HG02943 (cell line): Measurements from ENCODE around the gene CASS4.
A peak's percentile ranks its signal among the peaks of the same experiment; 100 is the strongest.
"Not testable (repeated sequence)": the region's sequence is repeated elsewhere in the genome, so short reads cannot be mapped to it uniquely, and the experiment has no call there.

Experiments used
- ATAC-seq: cut with Tn5 transposase; IDR thresholded peaks from one replicate; pipeline ENCODE4 v1.9.1; 2021; ENCODE audit warnings: mild to moderate bottlenecking, low read depth, moderate library complexity; ENCODE audit not compliant: unreplicated experiment

Gene CASS4, protein sequence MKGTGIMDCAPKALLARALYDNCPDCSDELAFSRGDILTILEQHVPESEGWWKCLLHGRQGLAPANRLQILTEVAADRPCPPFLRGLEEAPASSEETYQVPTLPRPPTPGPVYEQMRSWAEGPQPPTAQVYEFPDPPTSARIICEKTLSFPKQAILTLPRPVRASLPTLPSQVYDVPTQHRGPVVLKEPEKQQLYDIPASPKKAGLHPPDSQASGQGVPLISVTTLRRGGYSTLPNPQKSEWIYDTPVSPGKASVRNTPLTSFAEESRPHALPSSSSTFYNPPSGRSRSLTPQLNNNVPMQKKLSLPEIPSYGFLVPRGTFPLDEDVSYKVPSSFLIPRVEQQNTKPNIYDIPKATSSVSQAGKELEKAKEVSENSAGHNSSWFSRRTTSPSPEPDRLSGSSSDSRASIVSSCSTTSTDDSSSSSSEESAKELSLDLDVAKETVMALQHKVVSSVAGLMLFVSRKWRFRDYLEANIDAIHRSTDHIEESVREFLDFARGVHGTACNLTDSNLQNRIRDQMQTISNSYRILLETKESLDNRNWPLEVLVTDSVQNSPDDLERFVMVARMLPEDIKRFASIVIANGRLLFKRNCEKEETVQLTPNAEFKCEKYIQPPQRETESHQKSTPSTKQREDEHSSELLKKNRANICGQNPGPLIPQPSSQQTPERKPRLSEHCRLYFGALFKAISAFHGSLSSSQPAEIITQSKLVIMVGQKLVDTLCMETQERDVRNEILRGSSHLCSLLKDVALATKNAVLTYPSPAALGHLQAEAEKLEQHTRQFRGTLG

DNA sequence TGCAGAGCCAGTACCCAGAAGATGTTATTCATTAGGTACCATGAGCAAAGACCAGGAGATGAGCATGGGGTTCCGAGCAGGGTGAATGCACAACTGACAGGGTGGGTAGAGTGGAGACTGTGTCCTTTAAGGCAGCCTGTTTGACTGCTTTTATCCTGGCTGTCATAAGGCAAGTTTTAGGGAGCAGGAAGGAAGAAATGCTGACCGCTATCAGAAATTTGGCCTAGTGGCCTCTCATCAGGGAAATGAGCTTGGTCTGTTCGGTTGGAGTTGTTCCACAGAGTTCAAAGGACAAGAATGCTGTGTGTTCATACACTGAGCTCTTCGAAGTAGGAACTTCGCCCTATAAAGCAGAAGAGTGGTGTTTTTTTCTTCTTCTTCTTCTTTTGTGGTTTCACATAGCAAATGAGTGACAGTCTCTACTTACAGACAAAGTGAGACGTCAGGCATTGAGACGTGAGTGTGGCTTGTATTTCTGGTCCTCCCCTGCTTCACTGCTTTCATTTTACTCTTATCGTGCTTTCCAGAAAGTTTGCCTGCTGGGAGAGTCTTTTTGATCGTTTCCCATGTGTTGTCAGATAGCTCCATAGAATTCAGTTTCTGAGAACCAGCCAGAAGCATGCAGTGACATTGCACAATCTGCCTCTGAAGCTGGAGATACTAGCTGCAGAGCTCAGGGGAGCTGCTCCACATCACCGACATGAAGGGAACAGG lies at the start of gene CASS4:
Gene CASS4, plus strand, starts transcription at position 502 of the 714 bp plus-strand sequence. Its CDS starts 199 bp downstream, at position 701.
- ATAC-seq = peak; percentile 74

DNA sequence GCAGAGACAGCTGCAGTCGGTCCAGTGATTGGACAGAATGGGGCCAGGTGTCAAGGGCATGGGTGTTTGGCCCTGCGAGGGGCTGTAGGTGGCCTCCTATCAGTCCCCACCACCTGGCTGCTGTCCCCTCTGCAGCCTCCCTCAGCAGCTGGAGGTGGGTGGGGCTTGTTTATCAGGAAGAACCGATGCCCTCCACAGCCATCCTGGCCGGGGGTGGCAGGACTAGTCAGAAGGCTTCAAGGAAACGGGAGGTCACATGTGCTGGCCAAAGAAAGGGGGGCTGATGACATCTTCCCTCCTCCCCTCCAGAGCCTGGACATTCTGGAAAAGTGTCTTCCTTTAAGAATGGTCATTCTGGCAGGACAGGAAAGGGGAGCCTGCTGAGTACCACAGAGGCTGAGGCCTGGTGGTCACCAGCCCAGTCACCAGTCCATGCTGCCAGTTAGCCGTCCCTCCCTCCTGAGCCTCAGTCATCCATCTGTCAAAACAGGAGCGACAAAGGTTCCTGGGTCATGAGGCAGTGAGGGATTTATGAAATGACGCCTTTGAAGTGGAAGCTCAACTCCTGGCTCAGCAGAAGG lies 49.1 kb upstream of the CASS4 start:
- no peak for ATAC-seq

DNA sequence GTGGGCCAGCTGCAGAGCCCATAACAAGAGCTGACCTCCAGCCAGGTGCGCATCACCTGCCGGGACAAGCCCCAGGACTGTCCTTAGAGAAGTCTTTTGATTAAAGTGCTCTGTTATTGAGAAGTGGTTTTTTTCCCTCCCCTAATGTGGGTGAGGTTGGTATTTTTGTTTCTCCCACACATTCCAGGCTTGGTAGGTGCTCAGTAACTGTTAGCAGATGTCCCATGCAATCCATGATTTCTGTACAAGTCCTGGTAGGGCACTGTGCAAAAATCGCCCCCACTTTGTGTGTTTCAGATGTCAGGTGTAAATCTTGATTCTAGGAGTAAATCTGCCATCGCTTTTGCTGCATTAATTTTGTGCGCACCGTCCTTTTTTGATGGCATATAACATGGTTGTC lies 48.6 kb upstream of the CASS4 start:
- ATAC-seq = no peak

DNA sequence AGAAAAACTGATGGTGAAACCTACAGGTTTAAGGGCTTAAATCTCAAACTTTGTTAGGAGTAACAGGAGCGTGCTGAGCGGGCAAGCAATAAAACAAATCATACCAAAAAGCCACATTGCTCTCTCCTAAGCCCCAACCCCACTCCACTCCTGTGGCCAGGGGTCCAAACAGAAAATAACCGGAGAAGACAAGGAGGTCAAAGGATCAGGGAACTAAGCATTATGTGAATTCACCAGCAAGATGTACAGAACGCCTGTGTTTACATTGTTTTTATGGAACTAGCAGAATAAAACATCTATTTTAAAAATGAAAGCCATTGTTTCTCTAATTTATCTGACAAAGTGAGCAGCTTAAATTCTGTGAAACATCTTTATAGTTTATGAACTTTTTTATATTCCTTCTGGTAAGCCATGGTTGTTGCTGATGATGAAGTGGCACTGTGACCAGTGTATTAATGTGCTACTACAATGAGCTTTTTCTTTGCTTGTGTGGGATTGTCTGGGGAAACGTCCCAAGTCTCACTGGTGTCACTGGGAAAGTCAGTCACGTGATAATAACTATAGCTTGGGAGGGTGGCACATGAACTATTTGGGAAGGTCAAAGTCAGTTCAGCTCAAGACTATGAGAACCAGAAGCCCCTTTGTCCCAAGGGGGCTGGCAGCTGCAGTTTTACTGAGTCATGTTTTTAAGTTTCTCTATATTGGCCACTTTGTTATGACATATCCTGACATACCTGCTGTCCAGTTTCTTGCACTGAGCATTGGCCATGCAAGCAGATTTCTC lies 43.5 kb upstream of the CASS4 start:
- no peak for ATAC-seq

GRCh38 chr20:56369179-56369578 lies 42.9 kb upstream of the CASS4 start:
- no peak for ATAC-seq

DNA sequence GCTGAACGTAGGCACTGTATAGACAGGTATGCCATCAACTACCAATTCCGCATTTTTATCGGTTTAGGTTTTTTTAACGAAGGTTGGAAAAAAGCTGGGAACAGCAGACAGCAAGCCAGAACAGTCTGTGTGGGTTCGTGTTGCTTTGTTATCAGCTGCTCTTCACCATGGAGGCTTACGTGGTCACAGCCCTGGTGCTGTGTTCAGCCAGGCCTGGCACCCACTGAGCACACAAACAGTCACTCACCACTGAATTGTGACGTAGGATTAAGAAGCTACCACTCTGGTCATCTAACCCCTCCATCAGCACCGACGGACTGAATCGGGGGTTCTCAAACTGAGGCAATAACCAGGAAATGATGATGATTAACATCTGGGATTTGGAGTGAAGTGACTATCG lies 40.1 kb upstream of the CASS4 start:
- no peak for ATAC-seq

GRCh38 chr20:56372850-56373249 lies 39.2 kb upstream of the CASS4 start:
- ATAC-seq = no peak

GRCh38 chr20:56373942-56374341 lies 38.1 kb upstream of the CASS4 start:
- no peak for ATAC-seq

DNA sequence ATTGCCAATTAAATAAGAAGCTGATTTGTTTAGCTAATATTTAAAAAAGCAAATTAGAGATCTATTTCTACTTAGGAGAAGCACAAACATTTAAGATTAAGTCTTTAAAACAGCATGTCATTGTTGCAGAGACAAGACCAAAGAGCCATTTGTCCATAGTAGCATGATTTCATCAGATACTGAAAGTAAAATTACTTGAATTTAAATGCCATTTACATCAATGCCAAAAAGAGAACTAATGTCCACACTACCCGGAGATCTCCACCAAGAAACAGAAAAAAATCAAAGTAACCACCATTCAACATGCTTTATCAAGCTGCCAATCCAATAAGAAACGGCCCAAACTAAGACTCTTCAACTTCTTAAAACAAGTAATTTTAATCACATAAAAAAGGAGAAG lies 35.7 kb upstream of the CASS4 start:
- no peak for ATAC-seq

GRCh38 chr20:56378386-56378785 lies 33.7 kb upstream of the CASS4 start:
- no peak for ATAC-seq

GRCh38 chr20:56380375-56380774 lies 31.7 kb upstream of the CASS4 start:
- ATAC-seq = no peak

DNA sequence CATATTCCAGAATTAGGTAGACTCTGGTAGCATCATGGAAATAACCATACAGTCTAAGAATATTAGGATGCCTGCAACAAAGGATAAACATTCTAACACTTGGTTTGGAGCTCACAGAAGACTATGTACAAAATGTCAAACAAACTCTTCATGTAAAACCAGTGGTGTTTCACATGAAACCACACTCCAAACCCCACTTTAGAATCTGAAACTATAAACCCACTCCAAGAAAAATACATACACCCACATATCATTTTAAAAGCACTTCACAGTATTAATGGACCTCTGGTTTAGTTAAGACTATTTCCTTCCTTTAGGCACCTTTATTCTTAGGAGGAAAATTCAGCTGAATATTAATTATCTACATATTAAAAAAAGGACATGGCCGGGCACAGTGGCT lies 30.6 kb upstream of the CASS4 start:
- no peak for ATAC-seq

GRCh38 chr20:56382696-56383095 lies 29.4 kb upstream of the CASS4 start:
- ATAC-seq = no peak

DNA sequence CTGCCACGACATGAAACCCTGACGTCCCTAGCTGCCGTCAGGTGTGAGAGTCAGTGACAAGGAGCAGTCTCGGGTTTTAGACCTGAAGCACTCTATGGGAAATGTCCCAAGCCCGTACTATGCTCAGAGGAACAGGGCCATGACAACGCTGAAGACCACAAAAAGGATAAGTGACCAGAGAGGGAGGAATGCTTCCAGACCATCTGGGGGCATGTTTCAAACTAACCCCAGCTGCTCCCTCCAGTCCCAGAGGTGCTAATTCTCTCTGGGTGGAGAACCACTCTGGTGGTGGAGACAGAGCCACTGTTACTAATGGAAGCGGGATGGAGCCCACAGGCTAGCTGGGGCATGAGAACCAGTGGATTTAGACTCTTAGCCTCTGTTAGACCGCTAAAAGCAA lies 28.7 kb upstream of the CASS4 start:
- ATAC-seq = no peak

DNA sequence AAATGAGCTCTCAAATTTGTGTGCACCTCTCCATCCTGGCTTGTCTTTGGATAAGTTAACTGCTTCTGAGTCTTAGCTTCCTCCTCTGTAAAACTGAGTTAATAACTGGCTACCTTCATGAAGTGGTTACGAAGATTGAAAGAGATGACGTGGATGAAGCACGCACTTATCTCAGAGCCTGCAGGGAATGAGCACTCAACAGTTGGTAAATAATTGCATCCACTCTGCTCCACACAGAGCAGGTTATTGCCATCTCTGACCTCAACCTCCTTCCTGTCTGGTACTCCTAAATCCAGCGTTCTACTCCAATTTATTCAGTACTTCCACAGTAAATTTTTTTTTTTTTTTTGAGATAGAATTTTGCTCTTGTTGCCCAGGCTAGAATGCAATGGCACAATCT lies 26.9 kb upstream of the CASS4 start:
- no peak for ATAC-seq

DNA sequence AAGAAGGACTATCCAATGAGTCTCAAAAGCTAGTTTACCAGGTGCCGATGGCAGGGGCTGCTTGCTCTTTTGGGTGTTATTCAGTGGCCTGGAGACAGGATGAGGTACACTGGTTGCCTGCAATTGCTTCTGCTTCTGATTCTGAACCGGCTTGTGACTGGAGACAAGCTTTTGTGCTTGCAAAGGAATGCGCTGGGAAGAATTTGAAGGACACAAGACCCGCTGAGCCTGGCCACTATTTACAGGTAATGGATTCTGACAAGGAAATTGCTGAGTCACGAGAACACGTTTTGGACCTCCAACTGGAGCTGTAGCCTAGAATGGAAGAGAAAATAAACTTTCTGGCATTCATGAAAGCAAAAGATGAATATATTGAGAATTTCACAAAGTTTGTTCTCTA lies 25.8 kb upstream of the CASS4 start:
- no peak for ATAC-seq

DNA sequence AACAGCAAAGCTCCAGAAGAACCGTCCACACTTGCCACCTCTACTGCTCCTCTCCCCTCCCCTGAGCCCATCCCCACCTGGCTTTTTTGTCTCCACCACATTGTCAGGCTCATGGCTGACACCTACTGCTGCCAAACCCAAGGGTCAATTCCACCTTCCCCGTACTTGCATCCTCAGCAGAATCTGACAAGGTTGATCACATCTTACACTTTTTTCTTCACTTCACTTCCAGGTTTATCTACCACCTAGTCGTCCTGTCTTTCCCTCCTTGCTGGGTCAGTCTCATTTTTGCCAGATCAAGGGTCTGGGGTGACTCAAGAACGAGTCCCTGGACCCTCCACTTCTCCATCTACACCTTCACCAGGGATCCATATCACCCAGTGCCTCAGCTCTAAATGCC lies 23.2 kb upstream of the CASS4 start:
- no peak for ATAC-seq

DNA sequence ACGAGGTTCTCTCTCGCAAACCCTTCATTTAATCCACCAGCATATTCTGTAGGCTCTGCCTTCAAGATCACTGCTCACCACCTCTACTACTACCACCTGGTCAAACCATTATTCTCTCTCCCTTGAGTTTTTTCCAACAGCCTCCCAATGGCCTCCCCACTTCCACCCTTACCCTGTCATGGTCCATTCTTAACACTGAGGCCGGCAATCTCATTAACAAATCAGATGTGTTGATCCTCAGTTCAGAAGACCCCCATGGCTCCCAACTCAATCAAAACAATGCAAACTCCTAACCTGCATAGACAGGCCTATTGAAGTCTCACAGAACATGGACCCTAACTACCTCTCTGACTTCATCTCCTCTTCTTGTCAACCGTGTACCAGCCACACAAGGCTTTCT lies 22.3 kb upstream of the CASS4 start:
- no peak for ATAC-seq

DNA sequence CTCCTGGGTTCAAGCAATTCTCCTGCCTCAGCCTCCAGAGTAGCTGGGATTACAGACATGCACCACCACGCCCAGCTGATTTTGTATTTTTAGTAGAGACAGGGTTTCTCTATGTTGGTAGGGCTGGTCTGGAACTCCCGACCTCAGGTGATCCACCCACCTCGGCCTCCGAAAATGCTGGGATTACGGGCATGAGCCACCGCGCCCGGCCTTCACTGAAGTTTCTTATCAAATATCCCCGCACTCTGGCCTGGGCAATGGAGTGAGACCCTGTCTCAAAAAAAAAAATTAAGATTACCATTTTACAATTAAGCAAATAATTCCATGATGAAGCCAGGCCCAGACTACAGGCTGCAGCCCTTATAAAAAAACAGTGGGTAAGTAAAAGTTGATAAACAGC lies 21.7 kb upstream of the CASS4 start:
- ATAC-seq = not testable (repeated sequence)

DNA sequence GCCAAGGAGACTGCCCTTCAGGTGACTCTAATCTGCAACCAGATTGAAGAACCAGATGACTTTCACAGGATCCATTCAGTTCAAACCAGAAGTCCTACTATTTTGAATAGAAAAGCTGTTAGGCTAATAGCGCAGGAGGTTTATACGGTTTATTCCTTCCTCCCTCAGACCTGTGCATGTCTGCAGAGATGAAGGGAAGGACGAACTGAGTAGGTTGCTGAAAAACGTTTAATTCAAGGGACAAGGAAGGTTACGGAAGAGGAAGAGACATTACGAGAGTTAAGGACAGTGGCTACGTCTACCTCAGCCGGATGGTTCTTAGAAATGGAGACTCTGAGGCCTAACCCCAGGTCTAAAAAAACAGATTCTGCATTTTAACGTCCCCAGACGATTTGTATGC lies 21.0 kb upstream of the CASS4 start:
- ATAC-seq = no peak
